Endothelial cell of umbilical vein (primary cell): ENCODE data around the gene KRTAP10-2. TPM values are rescaled to one million over a fixed set of nuclear protein-coding genes. Genes with fewer than 3 reads are reported as not detected.

Experiments used
- BruUV-seq: library from RNA; stranded (reverse); fragments of 400-500 nt; replicated peaks from 2 replicates; lab custom pipeline; 2021; lab: Mats Ljungman, UMichigan
- CTCF ChIA-PET: fragments of 300-600, 350-600 bp; sonication (Branson Sonifier 250); formaldehyde crosslinking; loops from one replicate; lab custom pipeline; 2021; ENCODE audit warnings: antibody characterized with exemption, inconsistent platforms; lab: Charles Lee
- POLR2A ChIA-PET: fragments of 300-600, 350-600 bp; sonication (Branson Sonifier 250); formaldehyde crosslinking; loops from one replicate; lab custom pipeline; 2021; ENCODE audit warnings: antibody characterized with exemption, inconsistent platforms; lab: Charles Lee
- DNase-seq: peaks from one replicate; pipeline ENCODE4 v3.0.0-alpha.2; 2011; ENCODE audit warnings: low read depth, low spot score
- FAIRE-seq: peaks from 2 replicates; lab custom pipeline; 2011; peaks lifted over from hg19 to GRCh38; lab: Jason Lieb, UNC
- H2AFZ ChIP-seq: 2 replicates; pipeline ENCODE4 v1.6.0; 2012; ENCODE audit warnings: low read depth, low read length, control low read depth, inconsistent platforms
- H3K27ac ChIP-seq: 2 replicates; pipeline ENCODE4 v1.5.1; 2011; ENCODE audit warnings: low read depth, mild to moderate bottlenecking, control low read depth, low read length, moderate library complexity; ENCODE audit not compliant: insufficient read depth
- H3K27me3 ChIP-seq, 2 experiments: 2 replicates each; pipeline versions ENCODE4 v1.6.0 to v1.6.1; 2011; ENCODE audit warnings: low read length in 2 of 2, mixed read lengths in 1 of 2; ENCODE audit not compliant: control insufficient read depth in 2 of 2, insufficient read depth in 2 of 2
- H3K36me3 ChIP-seq, 2 experiments: 2 replicates in 1 of 2; 3 replicates in 1 of 2; pipeline ENCODE4 v1.5.1; 2011; ENCODE audit warnings: low read length in 2 of 2, mild to moderate bottlenecking in 1 of 2, moderate library complexity in 1 of 2; ENCODE audit not compliant: control insufficient read depth in 2 of 2, insufficient read depth in 2 of 2; ENCODE audit errors: extremely low read depth in 1 of 2
- H3K4me1 ChIP-seq: 3 replicates; pipeline ENCODE4 v1.5.1; 2011; ENCODE audit warnings: mild to moderate bottlenecking, low read length; ENCODE audit not compliant: control insufficient read depth, insufficient read depth; ENCODE audit errors: extremely low read depth
- H3K4me2 ChIP-seq: 2 replicates; pipeline ENCODE4 v1.6.1; 2011; ENCODE audit warnings: low read length, control low read depth, mixed read lengths; ENCODE audit not compliant: insufficient read depth
- H3K4me3 ChIP-seq, 3 experiments: fragments of 200-600 bp in 1 of 3; sonication (generic), shearing (Covaris generic) in 1 of 3; replicated peaks in 1 of 3; 2 replicates each; pipeline ENCODE4 v1.5.1; 2011 to 2016; ENCODE audit warnings: control low read depth in 3 of 3, low read length in 3 of 3, mild to moderate bottlenecking in 2 of 3, inconsistent platforms in 1 of 3, low read depth in 1 of 3, moderate library complexity in 1 of 3; ENCODE audit not compliant: insufficient read depth in 1 of 3
- H3K79me2 ChIP-seq: 2 replicates; pipeline ENCODE4 v1.6.0; 2012; ENCODE audit warnings: low read length, inconsistent platforms; ENCODE audit not compliant: control insufficient read depth, insufficient read depth
- H3K9ac ChIP-seq: replicated peaks from 2 replicates; pipeline ENCODE3; 2011; ENCODE audit warnings: low read length, control low read depth; ENCODE audit not compliant: insufficient read depth; ENCODE audit errors: extremely low read depth
- H3K9me1 ChIP-seq: replicated peaks from 3 replicates; pipeline ENCODE4 v1.6.0; 2011; ENCODE audit warnings: mild to moderate bottlenecking, low read length; ENCODE audit not compliant: control insufficient read depth, insufficient read depth; ENCODE audit errors: extremely low read depth
- H3K9me3 ChIP-seq: replicated peaks from 2 replicates; pipeline ENCODE4 v1.5.1; 2012; ENCODE audit warnings: low read length, inconsistent platforms; ENCODE audit not compliant: control insufficient read depth, insufficient read depth
- H4K20me1 ChIP-seq: replicated peaks from 2 replicates; pipeline ENCODE3; 2011; ENCODE audit warnings: mild to moderate bottlenecking, low read length; ENCODE audit not compliant: control insufficient read depth, insufficient read depth; ENCODE audit errors: extremely low read depth
- EZH2 ChIP-seq: IDR thresholded peaks from 2 replicates; pipeline ENCODE4 v1.6.1; 2012; ENCODE audit warnings: borderline replicate concordance, low read depth, mild to moderate bottlenecking, moderate library complexity, low read length, inconsistent platforms; ENCODE audit not compliant: severe bottlenecking
- MYC ChIP-seq: IDR thresholded peaks from one replicate; pipeline ENCODE4 v1.6.1; 2011; ENCODE audit warnings: mild to moderate bottlenecking, low read depth, low read length
- POLR2AphosphoS5 ChIP-seq: IDR thresholded peaks from 2 replicates; pipeline ENCODE4 v1.6.1; 2012; ENCODE audit warnings: low read depth, mild to moderate bottlenecking, control low read depth, low read length, moderate library complexity; ENCODE audit not compliant: insufficient read depth
- dilution Hi-C: fragments of 300-500 bp; cut with MboI; formaldehyde crosslinking; loops from one replicate; pipeline ENCODE4 v1.15.0; 2019; ENCODE audit warnings: low sequenced_read_pairs; ENCODE audit not compliant: extremely low pct_ligation_motif_present
- intact Hi-C: fragments of 100-400 bp; cut with micrococcal nuclease; formaldehyde crosslinking; loops from one replicate; pipeline ENCODE4 v1.10.0; 2022
- polyA plus RNA-seq, 4 experiments: library from polyadenylated mRNA; depleted of rRNA in 3 of 4; stranded (reverse) in 3 of 4; unstranded in 1 of 4; fragments of >200 nt; gene quantifications; 2 replicates each; pipeline versions ENCODE4 v1.2.1 to v1.2.3, GENCODE V29; 2011 to 2012; ENCODE audit warnings: missing spikeins in 1 of 4
- total RNA-seq: library from RNA; stranded (reverse); gene quantifications from 2 replicates; pipeline ENCODE4 v1.2.3, GENCODE V29; 2021
- TF ChIP-seq, protein P1 (sequence below), 2 donors: IDR thresholded peaks; 1 replicate in 1 of 2; 2 replicates in 1 of 2; pipeline ENCODE4 v1.5.1; 2011; ENCODE audit warnings: low read length in 2 of 2, mild to moderate bottlenecking in 2 of 2, moderate library complexity in 2 of 2, control low read depth in 1 of 2, inconsistent platforms in 1 of 2, low read depth in 1 of 2; ENCODE audit not compliant: insufficient read depth in 1 of 2; ENCODE audit errors: extremely low read depth in 1 of 2

The KRTAP10-2 gene
- total and polyA plus RNA-seq, 2 donors (not counting 3 experiments of a cell fraction or from before 2014, with no cell fraction given): not detected

DNA sequence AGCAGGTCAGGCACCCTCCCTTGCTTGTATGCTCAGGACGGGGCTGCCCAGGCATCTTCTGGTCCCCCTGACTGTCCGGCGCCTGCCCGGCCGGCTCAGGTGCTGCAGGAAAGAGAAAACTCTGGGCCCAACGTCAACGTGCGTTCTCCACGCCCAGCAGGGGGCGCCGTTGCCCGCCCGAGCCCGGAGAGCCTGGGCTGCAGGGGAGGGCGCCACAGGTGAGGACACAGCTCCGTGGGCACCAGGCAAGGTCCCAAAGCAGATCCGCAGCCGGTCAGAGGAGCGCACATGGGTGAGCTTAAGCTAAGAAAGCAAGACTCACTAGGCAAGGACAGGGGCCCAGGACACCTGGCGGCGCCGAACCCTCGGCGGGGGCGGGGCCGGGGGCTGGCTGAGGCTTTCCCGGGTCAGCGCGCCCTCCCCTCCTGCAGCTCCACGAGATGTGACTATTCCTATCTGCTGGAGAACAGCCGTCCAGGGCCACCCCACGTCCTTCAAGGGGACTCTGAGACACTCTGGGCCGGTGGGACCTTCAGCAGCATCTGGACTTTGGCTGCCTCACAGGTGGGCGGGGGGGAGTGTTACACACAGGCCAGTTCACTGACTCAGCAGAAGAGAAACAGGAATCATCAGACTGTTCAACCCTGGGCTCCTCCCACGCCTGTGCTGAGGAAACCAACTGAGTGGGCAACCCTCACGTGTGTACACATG, 40.6 kb downstream of the KRTAP10-2 start:
- Histone ChIP-seq H3K4me2 (no peak overlapping the region), H3K27ac (no peak overlapping the region), H2AFZ (no peak overlapping the region), H3K36me3 (no peaks in the 10 kb centered on the region), H3K27me3 (no peaks in the 10 kb centered on the region), H3K4me3 (no peak overlapping the region), H3K9me1 (no peaks in the 10 kb centered on the region), H3K9me3 (no peaks in the 10 kb centered on the region), H3K79me2 (no peaks in the 10 kb centered on the region), H3K4me1 (no peaks in the 10 kb centered on the region), H3K9ac (no peak overlapping the region), H4K20me1 (no peaks in the 10 kb centered on the region)
- no peak for TF ChIP-seq POLR2AphosphoS5
- TF ChIP-seq, protein P1, sequence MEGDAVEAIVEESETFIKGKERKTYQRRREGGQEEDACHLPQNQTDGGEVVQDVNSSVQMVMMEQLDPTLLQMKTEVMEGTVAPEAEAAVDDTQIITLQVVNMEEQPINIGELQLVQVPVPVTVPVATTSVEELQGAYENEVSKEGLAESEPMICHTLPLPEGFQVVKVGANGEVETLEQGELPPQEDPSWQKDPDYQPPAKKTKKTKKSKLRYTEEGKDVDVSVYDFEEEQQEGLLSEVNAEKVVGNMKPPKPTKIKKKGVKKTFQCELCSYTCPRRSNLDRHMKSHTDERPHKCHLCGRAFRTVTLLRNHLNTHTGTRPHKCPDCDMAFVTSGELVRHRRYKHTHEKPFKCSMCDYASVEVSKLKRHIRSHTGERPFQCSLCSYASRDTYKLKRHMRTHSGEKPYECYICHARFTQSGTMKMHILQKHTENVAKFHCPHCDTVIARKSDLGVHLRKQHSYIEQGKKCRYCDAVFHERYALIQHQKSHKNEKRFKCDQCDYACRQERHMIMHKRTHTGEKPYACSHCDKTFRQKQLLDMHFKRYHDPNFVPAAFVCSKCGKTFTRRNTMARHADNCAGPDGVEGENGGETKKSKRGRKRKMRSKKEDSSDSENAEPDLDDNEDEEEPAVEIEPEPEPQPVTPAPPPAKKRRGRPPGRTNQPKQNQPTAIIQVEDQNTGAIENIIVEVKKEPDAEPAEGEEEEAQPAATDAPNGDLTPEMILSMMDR (IDR thresholded peaks at IDR 0.05; ENCODE audit: extremely low read depth in 1 of 2, insufficient read depth in 1 of 2, low read depth in 1 of 2, low read length in 2 of 2): peak; percentile 82 to 90
- ChIA-PET CTCF (interaction anchor here (0.6 to 5.1 kb wide), 14 partner anchors 10 to 423 kb away, joined by 3 to 125 read pairs (median 5); no protein-coding TSS in a partner anchor), POLR2A (no interaction called here)
- FAIRE-seq: peak; percentile 37
- no TSS peak for BruUV-seq
- DNase-seq: peak; percentile 33
- dilution Hi-C loops (no loop called here), intact Hi-C loops (loop anchor here (10.0 kb wide), 1 partner anchor 424 kb away; no protein-coding TSS in a partner anchor)

DNA sequence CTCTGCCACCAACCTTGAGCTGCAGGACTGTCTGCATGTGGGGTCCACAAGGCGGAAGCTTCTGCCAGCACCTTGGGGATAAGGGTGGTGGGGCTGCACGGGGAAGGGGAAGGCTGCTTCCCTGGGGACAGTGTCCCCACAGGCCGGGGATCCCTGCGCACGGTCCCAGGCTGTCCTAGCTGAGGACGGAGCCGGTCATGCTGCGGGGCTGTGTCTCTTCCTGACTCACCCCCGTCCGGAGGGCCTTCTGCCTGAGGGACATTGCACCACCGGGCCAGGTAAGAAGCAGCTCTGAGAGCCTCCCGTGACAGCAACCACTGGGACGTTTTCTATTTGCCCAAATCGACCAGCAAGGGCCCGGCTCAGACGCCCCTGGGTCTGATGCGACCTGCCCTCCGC, 41.2 kb downstream of the KRTAP10-2 start:
- no peak overlapping the region for H2AFZ ChIP-seq
- DNase-seq (no peak), FAIRE-seq (no peak)
- H4K20me1 ChIP-seq: no peaks in the 10 kb centered on the region
- H3K79me2 ChIP-seq: no peaks in the 10 kb centered on the region
- no peaks in the 10 kb centered on the region for H3K27me3 ChIP-seq
- no peak overlapping the region for H3K4me2 ChIP-seq
- H3K36me3 ChIP-seq: no peaks in the 10 kb centered on the region
- BruUV-seq: no TSS peak
- no peak overlapping the region for H3K4me3 ChIP-seq
- no peaks in the 10 kb centered on the region for H3K9me1 ChIP-seq
- dilution Hi-C loops (no loop called here), intact Hi-C loops (loop anchor here (10.0 kb wide), 1 partner anchor 425 kb away; no protein-coding TSS in a partner anchor)
- H3K4me1 ChIP-seq: no peaks in the 10 kb centered on the region
- CTCF ChIA-PET: interaction anchor here (0.8 to 5.1 kb wide), 11 partner anchors 9 to 421 kb away, joined by 3 to 125 read pairs (median 6); no protein-coding TSS in a partner anchor
- no peak for TF ChIP-seq POLR2AphosphoS5
- no peak for TF ChIP-seq MYC
- TF ChIP-seq, protein P1 (IDR thresholded peaks at IDR 0.05; ENCODE audit: extremely low read depth in 1 of 2, insufficient read depth in 1 of 2, low read depth in 1 of 2, low read length in 2 of 2): no peak
- TF ChIP-seq EZH2: no peak
- no peak overlapping the region for H3K9ac ChIP-seq
- POLR2A ChIA-PET: no interaction called here
- no peaks in the 10 kb centered on the region for H3K9me3 ChIP-seq
- no peak overlapping the region for H3K27ac ChIP-seq
